ENCODE results near the gene POMZP3. TPM values are rescaled to one million over a fixed set of nuclear protein-coding genes. Genes with fewer than 3 reads are reported as not detected.
A peak's percentile ranks its signal among the peaks of the same experiment; 100 is the strongest.
"Not testable (repeated sequence)": the region's sequence is repeated elsewhere in the genome, so short reads cannot be mapped to it uniquely, and the experiment has no call there.

POMZP3 gene
- total RNA-seq, 4 donors from 2014 or later, result 3.2 to 10.8 (median 6.5) TPM

DNA sequence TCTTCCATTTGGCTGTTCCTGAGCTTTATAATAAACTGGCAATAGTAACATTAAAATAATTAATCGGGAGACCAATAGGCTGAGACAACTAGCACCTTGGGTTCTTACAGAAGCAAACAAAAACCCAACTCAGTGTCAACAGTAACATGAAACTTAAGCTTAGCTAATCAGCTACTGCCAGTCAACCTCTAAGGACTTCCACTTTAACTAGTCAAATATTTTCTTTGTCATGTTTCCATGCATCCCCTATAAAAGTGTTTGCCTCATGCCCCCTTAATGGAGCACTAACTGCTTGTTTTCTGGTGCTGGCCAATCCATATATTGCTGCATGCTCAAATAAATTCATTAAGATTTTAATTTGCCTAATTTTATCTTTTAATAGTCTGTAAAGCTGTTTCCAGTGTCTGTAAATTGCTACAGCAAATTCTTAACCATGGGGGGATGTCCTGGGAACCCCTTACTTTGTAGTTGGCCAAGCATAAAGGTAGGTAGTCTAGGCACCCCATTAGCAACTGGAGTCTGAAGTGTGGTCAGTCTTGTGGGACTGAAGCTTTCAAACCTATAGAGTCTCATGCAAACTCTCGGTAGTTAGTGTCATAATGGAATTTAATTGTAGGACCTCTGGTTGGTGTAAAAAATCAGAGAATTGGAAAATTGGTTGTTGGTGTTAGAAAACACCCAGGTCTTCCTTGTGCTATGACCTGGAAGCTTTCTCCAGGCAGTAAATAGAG is 40.3 kb downstream of the POMZP3 start:
- not testable (repeated sequence) for H3K36me3 ChIP-seq; DNase-seq (ENCODE audit: low spot score in 2 of 2); H3K4me3 ChIP-seq; H3K9me3 ChIP-seq; H3K27me3 ChIP-seq; H3K27ac ChIP-seq
- peaks cover 35% of the 10 kb centered on the region for H3K4me1 ChIP-seq
- WGBS, result 95% methylated on average over 2 of the region's 2 CpGs

DNA sequence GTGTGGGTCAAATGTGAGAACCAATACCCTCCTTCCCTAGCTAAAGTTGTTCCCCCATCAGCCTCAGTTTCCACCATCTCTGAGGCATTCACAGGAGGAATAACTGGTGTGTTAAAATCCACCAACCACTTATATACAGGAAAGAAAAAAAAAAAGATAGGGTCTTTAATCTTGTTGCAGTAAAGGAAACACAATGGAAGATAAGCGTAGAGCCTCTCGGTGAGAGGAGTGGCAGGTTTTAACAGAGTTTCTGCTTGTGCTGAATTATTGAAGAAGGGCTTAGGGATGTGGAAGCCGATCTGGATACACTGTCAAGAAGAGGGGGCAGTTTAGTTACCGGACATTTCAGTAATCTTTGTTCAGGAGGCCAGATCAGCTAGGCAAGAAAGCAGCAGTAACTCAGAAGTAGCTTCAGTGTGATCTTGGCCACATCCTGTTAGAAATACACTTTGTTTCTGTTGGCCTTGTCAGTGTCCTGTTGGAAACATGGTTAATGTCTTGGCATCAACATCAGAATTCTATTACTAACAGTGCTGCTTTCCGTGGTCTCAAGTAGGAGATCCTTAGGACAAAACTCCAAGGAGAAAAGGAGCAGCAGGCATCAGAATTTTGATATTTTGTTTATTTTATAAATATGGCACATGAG is 43.3 kb downstream of the POMZP3 start:
- not testable (repeated sequence) for DNase-seq (ENCODE audit: low spot score in 2 of 2); H3K27me3 ChIP-seq; H3K4me3 ChIP-seq; H3K9me3 ChIP-seq; H3K36me3 ChIP-seq
- Histone ChIP-seq H3K27ac (peak overlapping the region; percentile 72), H3K4me1 (peaks cover 27% of the 10 kb centered on the region)
- 27% methylated on average over 5 of the region's 5 CpGs for WGBS

DNA sequence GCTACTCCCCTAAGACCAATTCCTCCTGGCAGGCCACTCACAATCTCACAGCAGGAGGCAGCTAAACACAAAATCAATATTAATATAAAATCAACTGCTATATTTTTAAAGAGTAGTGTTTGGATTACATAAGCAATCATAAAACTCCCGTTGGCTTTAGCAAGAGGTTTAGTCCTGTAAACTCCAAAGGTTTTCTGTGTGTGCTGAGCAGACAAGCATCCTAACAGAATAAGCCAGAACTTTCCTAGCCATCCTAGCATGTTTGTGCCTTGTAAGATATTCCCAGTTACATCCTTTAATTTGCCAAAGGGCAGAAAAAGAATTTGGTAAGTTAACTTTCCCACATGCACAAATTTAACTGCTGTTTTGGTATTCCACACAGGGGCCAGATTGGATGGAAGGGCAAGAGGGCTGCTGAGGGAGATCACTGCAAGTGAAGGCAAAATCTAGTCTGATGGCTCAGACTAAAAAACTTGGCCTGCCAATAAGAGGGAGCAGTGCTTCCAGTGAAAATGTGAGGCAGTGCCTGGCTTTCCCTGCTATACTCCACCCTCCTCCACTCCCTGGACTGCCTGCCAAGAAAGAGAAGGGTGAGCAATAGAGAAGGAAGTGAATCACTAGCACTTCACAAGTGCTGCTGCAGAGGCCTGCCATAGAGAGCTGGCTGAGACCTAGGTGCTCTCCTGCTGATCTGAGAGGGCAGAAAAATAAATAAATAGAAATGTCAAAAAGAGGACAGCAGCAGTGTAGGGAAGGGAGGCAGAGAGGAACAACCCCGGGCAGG is 44.0 kb downstream of the POMZP3 start:
- H3K27me3 ChIP-seq, H3K4me3 ChIP-seq, H3K9me3 ChIP-seq, H3K36me3 ChIP-seq: not testable (repeated sequence)
- peak in 1 of 2 donors; percentile 85 for DNase-seq (ENCODE audit: low spot score in 2 of 2)
- Histone ChIP-seq H3K4me1 (peaks cover 24% of the 10 kb centered on the region), H3K27ac (peak overlapping the region; percentile 72)
- 17% methylated on average over 2 of the region's 2 CpGs for WGBS

DNA sequence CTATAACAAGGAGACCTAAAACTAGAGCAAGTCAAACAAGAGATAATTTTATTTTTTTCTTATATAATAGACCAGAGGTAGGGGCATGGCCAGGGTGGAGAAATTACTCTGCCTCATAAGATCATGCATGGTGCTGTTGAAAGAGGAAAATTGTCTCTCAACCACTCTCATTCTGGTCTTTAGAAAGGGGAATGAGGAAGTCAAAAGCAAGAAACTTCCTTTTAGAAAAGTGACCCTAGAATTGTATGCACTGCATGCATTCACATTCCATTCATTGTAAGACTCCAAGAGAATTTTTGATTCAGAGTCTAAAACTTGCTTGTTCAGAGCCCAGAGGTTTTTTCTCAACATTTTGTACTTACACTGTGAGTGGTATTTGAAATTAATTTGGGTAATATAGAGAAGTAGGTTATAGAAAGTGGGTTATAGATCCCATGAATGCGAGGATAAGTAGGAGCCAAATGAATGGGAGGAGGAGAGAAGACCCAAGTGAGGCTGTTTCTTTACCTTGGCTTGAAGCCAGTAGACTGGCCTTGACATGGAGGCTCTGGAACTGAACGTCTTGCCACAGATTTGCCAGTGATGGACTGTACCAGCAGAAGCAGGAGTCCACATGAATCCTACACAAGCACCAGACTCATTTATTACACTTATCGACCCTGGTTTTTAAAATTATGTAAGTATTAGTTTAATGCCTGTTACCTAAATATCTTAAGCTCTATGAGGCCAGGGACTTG is 51.0 kb downstream of the POMZP3 start:
- not testable (repeated sequence) for H3K36me3 ChIP-seq; DNase-seq (ENCODE audit: low spot score in 2 of 2); H3K4me1 ChIP-seq; H3K4me3 ChIP-seq; H3K27ac ChIP-seq; H3K9me3 ChIP-seq; H3K27me3 ChIP-seq
- WGBS, result 75% methylated on average over 3 of the region's 3 CpGs

DNA sequence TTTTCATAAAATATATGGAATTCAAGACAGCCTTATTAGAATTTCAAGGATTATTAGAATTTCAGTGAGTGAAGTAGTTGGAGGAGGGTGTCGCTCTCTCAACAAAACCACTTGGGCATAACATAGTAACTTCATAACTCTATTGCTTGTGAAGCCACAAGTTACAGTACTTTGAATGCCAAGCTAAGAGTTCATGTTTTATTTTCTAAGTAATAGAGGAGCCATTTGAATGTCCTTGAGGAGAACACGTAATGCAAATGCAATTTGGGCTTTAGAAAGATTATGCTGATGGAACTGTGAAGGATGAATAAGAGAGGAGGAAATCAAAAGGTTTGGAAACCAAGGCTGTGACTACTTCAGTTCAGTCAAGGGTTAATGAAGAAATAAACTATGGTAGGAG is 51.6 kb downstream of the POMZP3 start:
- not testable (repeated sequence) for DNase-seq (ENCODE audit: low spot score in 2 of 2); H3K36me3 ChIP-seq; H3K27ac ChIP-seq; H3K9me3 ChIP-seq; H3K4me3 ChIP-seq; H3K4me1 ChIP-seq; H3K27me3 ChIP-seq
- WGBS, result 87% methylated on average over 1 of the region's 2 CpGs

DNA sequence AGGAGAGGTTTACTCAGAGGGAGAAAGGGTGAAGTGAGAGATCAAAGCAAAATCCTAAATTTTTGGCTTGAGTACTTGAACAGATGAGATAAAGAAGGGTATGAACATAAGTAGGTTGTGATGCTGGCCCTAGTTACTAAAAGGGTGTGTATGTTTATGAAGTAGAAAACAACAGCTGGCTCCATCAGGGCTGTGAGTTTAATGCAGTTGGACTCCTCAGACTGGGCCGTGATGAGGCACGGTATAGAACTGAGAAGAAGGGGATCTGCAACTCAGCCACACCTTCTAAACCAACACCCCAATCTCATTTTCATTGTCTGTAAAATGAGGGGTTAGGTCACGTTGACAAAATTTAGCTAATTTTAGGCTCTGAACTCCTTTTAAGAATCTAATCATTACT is 54.8 kb downstream of the POMZP3 start:
- WGBS, result 53% methylated on average over 3 of the region's 3 CpGs
- not testable (repeated sequence) for H3K9me3 ChIP-seq
- H3K27ac ChIP-seq, result peak overlapping the region; percentile 57

DNA sequence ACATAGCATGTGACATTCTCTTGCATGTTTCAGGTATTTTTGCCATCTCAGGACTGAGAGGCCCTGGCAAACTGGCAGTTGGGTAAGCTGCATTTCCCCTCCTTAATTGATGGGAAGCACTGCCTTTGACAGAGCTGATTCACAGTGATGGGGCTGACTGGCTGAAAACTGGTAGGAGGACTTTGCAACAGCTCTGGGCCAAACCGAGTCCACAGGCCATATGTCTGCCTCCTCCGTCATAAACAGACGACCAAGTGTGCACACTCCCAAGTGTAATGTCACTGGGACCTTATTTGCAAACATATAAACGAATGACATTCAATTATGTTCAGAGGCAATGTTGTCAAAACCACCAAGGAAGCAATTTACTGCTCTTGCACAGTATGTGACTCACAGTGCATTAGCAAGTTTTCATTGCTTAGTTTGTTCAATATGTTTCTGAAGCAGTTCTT is 56.7 kb downstream of the POMZP3 start:
- DNase-seq (ENCODE audit: low spot score in 2 of 2); H3K27me3 ChIP-seq; H3K36me3 ChIP-seq; H3K4me3 ChIP-seq; H3K9me3 ChIP-seq; H3K27ac ChIP-seq; H3K4me1 ChIP-seq: not testable (repeated sequence)
- WGBS, result 70% methylated on average over 4 of the region's 4 CpGs

More for the DNA sequence above, 54.8 kb downstream of the POMZP3 start:
- not testable (repeated sequence) for H3K36me3 ChIP-seq; H3K4me1 ChIP-seq; H3K4me3 ChIP-seq; DNase-seq (ENCODE audit: low spot score in 2 of 2); H3K27me3 ChIP-seq

DNA sequence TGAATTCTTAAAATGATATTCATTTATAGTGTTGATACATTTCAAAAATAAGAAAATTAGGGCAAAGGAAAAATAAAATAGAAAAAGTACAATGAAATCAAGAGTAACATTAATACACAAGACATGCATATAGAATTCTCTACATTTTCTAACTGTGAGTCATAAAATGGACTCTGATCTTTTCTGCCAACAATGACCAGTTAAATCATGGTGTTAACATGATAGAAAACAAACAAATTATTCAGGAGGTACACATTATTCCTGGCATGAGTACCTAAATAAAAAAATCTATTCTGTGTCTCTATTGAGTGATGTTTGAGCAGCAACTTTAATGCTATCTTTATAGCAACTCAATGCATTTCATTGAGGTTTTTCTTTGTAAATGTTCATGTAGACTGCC is 58.3 kb downstream of the POMZP3 start:
- not testable (repeated sequence) for DNase-seq (ENCODE audit: low spot score in 2 of 2); H3K27ac ChIP-seq; H3K4me1 ChIP-seq; H3K4me3 ChIP-seq; H3K27me3 ChIP-seq; H3K36me3 ChIP-seq; H3K9me3 ChIP-seq

DNA sequence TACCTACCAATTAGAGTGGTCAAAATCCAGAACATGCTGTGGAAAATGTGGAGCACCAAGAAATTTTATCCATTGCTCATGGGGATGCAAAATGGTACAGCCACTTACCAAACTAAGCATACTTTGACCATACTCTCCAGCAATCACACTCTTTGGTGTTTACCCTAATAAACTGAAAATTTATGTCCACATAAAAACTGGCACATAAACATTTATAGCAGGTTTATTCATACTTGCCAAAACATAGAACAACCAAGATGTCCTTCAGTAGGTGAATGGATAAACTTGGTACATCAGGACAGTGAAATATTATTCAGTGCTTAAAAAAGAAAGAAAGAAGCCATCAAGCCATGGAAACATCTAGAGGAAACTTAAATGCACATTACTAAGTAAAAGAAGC is 59.3 kb downstream of the POMZP3 start:
- H3K9me3 ChIP-seq; H3K4me3 ChIP-seq; H3K27ac ChIP-seq; H3K27me3 ChIP-seq; DNase-seq (ENCODE audit: low spot score in 2 of 2); H3K36me3 ChIP-seq; H3K4me1 ChIP-seq: not testable (repeated sequence)

DNA sequence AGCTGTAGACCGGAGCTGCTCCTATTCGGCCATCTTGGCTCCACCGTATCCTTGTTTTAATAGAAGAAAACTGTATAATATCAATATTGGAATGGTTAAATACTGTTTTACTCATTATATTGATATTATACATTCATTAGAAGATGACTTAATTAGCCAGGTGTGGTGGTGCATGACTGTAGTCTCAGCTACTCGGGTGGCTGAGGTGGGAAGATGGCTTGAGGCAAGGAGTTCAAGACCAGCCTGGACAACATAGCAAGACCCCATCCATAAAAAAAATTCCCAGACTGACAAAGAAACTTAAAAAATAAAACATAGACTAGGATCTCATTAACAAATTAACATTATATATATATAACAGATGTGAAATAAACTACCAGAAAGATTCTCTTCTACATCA is 59.8 kb downstream of the POMZP3 start:
- H3K4me1 ChIP-seq; H3K36me3 ChIP-seq; H3K27ac ChIP-seq; H3K9me3 ChIP-seq; H3K4me3 ChIP-seq; H3K27me3 ChIP-seq; DNase-seq (ENCODE audit: low spot score in 2 of 2): not testable (repeated sequence)
- 100% methylated on average over 1 of the region's 4 CpGs for WGBS

DNA sequence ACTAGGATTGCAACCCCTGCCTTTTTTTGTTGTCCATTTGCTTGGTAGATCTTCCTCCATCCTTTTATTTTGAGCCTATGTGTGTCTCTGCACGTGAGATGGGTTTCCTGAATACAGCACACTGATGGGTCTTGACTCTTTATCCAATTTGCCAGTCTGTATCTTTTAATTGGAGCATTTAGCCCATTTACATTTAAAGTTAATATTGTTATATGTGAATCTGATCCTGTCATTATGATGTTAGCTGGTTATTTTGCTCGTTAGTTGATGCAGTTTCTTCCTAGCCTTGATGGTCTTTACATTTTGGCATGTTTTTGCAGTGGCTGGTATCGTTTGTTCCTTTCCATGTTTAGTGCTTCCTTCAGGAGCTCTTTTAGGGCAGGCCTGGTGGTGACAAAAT is 62.1 kb downstream of the POMZP3 start:
- not testable (repeated sequence) for H3K27ac ChIP-seq; H3K4me3 ChIP-seq; H3K4me1 ChIP-seq; H3K9me3 ChIP-seq; H3K36me3 ChIP-seq; DNase-seq (ENCODE audit: low spot score in 2 of 2); H3K27me3 ChIP-seq
- WGBS, result 100% methylated on average over 3 of the region's 3 CpGs

DNA sequence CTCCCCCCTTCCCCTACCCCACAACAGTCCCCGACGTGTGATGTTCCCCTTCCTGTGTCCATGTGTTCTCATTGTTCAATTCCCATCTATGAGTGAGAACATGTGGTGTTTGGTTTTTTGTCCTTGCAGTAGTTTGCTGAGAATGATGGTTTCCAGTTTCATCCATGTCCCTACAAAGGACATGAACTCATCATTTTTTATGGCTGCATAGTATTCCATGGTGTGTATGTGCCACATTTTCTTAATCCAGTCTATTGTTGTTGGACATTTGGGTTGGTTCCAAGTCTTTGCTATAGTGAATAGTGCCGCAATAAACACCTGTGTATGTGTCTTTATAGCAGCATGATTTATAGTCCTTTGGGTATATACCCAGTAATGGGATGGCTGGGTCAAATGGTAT is 65.7 kb downstream of the POMZP3 start:
- not testable (repeated sequence) for H3K4me3 ChIP-seq; H3K27ac ChIP-seq; DNase-seq (ENCODE audit: low spot score in 2 of 2); H3K27me3 ChIP-seq; H3K4me1 ChIP-seq; H3K36me3 ChIP-seq; H3K9me3 ChIP-seq
- 93% methylated on average over 3 of the region's 3 CpGs for WGBS

DNA sequence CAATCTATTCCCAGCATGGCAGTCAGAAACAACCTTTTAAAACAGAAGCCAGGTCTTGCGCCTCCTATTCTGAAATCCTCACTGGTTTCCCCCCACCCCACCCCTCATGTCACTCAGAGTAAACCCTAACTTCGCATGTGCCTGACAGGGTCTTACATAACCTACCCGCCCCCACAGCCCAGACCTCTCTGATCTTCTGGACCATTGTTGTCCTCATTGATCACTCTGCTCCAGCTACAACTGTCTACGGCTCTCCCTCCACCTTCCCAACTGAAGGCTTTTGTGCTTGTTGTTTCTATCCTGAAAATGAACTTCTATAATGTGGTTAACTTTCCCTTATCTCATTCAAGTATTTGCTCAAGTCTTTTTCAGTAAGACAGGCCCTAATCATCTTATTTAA is 66.9 kb downstream of the POMZP3 start:
- not testable (repeated sequence) for H3K27ac ChIP-seq; H3K36me3 ChIP-seq; H3K4me3 ChIP-seq; DNase-seq (ENCODE audit: low spot score in 2 of 2); H3K27me3 ChIP-seq; H3K9me3 ChIP-seq; H3K4me1 ChIP-seq
- WGBS, result 58% methylated on average over 3 of the region's 4 CpGs

All from suprapubic skin (tissue), 4 donors.